Left lobe of liver (tissue), 2 donors: Measurements from ENCODE around the gene GPC3. TPM values are rescaled to one million over a fixed set of nuclear protein-coding genes. Genes with fewer than 3 reads are reported as not detected.
"Not testable (repeated sequence)": the region's sequence is repeated elsewhere in the genome, so short reads cannot be mapped to it uniquely, and the experiment has no call there.

Experiments used
- ATAC-seq: fragments of 200-7000 bp; cut with Tn5 transposase; one replicate; pipeline ENCODE4 v1.9.1; 2020; ENCODE audit warnings: mild to moderate bottlenecking, moderate library complexity
- DNase-seq: peaks from one replicate; pipeline ENCODE4 v3.0.0-alpha.2; 2020; ENCODE audit warnings: low spot score
- total RNA-seq: library from RNA; stranded (reverse); gene quantifications from one replicate; pipeline ENCODE4 v1.2.1, GENCODE V29; 2021
- donor health status: DM: no; HTN: no; CAD: no; lungs with moderate emphysema.
- donor health status: DM: no; HTN: yes; CAD: no.

Gene GPC3
- total RNA-seq, 1 donor from 2014 or later, result 1.1 TPM

DNA sequence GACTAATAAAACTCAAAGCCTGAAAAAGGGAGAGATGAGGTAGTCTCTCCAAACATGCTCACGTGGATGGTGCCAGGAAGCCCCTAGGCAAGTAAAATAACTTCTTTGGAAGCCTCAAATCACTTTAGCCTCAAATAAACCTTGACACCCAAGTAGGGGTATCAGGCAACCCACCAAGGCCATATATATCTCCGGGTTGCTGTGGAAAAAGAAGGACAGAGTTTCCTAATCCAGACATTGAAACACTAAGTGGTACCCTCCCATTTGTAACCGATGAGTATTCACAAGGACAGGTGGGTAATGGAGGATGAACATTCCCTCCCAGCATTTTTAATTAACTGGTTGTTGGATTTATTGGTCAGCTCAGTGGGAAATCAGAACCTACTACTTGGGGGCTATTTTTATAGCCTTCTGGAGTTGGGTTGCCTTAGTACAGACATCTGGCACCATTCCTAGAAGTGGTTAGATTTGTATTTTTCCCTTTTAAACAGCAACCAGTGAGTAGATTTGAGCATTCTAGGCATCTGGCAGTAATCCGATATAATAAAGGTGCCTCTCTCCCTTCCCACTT lies 87.7 kb downstream of the GPC3 start:
- ATAC-seq (no peak), DNase-seq (no peak)

DNA sequence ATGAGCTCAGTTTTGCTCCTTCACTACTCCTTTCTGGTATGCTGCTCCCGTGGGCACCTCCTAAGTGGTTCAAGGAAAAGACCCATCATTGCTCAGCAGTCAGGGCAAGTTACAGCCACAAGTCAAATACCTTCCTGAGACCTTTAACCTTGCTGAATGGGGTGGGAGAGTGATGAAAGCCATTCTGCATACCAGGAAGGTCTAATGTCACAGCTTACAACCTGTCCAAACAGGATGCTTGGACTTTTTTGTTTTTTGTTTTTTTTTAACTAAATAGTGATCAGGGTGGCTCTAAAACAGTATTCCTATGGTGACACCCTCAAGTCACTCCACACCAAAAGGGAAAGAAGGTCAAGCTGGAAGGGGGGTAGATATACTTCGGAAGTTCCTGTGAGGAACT lies 93.1 kb downstream of the GPC3 start:
- ATAC-seq (no peak), DNase-seq (no peak)

DNA sequence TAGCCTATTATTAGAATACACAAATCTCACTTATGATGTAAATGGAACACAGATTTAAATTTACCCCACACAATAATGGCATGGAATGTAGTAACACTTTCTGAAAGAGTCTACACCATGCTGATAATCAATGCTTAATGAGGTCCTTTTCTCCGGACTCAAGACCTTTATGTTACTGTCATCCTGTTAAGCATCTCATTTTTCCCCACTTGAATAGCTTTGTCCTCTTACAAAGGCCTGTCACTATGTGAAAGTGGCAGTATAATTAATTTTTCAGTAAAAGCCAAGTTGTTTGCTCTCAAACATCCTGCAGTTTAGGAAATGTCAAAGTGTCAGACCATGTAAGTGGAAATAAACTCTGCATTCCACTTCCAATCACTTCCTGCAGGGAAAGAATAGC lies 96.4 kb downstream of the GPC3 start:
- DNase-seq, result no peak
- ATAC-seq, result no peak

DNA sequence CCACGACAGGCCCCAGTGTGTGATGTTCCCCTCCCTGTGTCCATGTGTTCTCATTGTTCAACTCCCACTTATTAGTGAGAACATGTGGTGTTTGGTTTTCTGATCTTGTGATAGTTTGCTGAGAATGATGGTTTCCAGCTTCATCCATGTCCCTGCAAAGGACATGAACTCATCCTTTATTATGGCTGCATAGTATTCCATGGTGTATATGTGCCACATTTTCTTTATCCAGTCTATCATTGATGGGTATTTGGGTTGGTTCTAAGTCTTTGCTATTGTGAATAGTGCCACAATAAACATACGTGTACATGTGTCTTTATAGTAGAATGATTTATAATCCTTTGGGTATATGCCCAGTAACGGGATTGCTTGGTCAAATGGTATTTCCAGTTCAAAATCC lies 97.3 kb downstream of the GPC3 start:
- not testable (repeated sequence) for ATAC-seq, DNase-seq

DNA sequence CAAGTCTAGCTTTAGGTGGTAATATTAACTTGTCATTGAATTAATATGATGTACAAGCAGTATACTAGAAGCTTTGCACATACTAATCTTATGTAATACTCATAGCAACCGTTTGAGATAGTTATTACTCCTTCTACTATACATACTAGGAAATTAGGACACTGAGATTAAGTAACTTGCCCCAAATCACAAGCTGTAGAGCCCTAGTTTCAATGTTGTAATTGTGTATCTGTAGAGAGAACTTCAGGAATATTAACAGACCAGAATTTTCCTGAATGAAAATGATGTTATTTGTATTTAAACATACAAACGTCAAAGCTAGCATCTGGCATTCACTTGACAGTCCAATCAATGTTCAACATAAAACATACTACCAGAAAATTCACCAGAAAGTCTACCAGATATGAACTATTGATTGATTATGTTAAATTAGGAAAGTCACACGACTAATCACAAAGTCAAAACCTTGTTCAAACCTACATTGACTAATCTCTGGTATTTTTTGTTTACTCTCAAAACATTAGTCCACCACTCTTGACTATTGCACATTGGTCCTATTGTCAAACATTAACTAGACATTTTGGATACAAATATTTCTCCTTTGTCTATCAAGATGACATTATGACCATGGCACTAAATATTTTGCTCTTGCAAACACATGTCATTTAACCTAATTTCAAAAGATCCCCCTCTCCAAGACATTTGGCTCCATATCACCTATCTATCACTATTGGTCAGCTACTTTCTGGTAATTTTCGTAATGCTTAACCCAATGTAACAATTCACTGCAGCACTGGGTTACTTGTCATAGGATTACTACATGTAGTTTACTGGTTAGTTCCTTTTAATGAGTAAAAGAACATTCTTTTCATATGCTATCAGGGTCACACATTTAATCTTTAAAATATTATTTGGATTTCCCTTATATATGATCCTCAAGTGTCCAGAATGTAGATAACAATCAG lies 100.7 kb downstream of the GPC3 start:
- DNase-seq (no peak), ATAC-seq (peak; percentile 76)

DNA sequence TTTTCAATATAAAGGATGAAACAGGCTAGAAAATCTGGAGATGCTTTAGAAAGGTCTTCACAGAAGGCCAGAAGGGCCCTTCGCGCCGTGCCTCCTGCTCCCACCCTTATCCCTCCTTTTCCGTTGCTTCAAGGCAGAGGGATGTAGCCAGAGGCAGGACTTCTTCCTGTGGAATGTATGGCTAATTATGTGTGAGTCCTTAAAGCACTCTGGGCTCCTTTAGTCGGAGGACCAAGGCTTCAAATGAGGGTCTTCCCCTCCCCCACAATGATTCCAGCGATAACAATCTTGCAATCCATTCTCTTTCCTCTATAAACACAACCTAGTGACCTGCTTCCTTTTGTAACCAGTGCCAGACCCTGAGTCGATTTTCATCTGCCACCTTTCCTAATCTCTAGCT lies 103.5 kb downstream of the GPC3 start:
- no peak for DNase-seq
- ATAC-seq, result no peak

DNA sequence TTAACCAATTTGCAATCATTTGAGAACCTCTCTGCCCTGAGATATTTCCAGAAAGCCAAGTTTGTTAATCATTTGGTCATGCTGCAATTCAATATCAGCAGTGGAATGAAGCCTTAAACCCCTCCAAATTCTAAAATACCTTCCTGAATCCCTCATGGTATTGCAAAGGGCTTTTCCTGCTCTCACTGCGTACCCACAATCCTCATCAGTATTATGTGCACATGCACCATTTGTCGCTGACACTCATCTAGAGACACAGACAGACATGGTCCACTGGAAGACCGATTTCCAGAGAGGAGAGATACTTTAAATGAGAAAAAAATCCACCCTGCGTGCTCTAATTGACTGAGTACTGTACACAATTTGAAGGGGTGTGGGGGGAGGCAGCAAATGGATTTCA lies 104.4 kb downstream of the GPC3 start:
- DNase-seq (no peak), ATAC-seq (no peak)

DNA sequence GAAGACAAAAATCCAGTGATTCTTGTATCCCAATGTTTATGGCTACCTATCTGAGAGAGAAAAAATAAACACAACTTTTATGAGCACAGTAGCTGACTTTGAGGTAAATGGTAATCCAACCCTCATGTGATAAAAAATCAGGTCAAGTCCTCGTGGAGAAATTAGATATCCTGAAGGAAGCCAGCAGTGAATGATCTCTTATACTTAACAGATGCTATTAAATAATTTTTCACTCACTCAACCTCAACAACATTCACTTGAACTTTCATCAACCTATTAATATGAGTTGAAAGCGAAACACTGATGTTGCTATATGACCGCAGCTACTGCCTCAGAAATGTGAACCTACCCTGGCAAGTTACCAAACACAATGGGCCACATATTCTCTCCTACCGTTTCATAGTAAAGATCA lies 105.4 kb downstream of the GPC3 start:
- DNase-seq (no peak), ATAC-seq (no peak)

DNA sequence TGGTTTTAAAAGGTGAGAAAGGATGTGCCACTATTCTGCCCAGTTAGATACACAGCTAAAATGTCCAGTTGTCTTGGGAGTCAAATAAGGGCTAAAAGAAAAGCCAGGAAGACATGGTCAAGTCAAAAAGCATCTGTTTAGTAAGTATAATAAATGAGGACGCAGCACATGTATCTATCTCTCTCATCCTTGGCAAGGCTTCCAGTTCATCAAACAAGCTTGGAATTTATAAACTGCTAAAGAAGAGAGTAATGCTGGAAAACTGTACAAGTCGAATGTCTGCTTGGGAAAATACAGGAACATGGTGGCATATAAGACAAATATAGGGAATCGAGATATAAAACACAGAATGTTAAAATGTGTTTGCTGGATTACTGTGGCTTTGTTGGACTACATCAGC lies 106.7 kb downstream of the GPC3 start:
- ATAC-seq (no peak), DNase-seq (no peak)

DNA sequence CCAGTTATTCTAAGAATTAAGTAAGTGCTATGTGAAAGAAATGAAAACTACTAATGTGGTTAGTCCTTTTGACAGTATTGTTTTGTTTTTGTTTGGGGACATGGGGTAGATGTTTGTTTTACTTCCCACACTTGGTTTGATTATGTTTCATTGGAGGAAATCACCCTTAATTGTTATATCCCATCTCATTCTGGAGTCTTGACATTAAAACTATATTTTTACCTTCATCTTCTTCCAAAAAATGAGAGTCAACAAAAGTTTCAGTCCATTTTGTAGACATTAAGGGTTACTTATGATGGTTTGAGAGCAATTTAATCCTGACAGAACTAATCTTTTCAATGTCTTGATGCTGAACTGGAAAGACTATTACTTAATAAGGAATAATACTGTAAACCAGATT lies 108.7 kb downstream of the GPC3 start:
- no peak for DNase-seq

DNA sequence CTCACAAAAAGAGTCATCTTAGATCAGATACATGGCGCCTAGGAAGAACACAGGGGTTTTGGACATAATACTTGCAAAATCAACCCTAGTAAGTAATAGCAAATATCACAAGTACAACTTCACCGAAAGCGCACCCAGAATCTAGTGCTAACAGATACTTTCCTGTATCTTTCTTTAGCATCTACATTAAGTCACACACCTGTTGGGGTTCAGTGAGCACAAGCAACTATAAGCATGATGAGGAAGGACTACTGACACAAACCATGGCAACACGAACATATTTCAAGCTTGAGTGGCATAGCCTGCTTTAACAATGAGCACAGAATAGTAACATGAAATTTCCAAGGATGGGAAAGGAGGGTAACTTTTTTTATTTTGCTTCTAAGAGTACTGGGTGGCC lies 116.1 kb downstream of the GPC3 start:
- ATAC-seq (no peak), DNase-seq (no peak)

More for the DNA sequence above, 108.7 kb downstream of the GPC3 start:
- ATAC-seq, result no peak

DNA sequence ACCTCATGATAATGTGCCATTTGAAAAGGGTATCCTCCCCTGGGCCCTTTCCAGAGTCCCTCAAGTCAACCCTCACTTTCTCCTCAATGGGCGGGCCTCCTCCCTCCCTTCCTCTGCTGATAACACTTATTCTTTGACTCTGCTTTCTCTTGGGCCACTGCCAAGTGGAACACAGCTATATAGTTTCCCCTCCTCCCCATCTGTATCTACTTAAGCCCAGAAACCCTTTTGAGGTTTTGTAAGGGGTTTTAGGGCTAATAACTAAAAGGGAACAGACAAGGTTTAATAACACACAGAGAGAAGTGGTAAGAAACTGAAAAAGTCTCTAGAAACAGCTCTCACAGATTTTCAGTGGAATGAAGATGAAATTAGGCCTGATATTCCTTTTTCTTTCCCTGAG lies 116.7 kb downstream of the GPC3 start:
- no peak for DNase-seq

DNA sequence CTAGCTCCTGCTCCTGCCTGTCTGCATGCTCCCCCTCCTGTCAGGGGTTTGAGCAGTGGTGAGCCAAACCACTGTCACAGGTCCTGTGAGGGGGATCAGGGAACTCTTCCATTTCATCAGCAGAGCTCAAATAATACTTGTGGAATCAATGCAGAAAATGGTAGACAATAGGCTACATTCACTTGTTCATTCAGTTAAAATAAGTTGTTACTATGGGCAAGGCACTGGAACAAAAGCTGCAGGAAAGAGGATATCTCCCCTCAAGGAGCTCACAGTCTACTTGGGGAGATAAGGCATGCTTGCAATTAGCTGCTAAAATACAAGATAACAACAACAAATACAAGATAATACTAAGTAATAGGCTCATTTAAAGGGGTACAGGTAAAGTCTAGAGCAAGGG lies 117.1 kb downstream of the GPC3 start:
- ATAC-seq, result no peak

More for the DNA sequence above, 116.7 kb downstream of the GPC3 start:
- ATAC-seq, result no peak

DNA sequence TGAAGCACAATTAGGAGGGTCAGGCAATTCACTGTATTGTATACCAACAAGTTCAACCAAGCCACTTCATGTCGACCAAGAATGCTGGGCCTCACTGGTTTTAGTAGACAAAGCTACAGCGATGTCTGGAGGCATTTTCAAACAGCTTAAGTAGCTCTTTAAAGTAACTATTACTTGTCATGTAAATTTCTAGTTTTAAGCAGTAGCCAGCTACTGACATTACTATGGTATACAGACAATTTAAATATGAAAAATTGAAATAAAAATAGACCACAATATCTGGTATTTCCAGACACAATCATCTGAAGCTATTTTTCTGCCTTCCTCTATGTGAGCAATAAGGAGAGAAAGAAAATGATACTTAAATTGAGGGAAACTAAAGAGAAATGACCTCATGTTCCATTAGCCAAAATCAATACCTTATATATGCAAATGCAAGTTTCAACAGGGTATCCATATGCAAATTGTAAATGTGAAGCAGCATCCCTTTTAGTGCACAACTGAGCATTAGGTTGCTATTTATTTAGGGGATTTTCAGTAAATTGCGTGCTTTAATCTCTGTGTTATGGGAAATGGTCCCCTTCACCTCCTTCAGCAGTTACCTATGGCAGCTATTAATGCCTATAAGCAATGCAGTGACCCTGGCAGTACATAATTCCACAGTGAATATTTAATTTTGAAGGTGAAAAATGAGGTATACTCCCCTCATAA lies 119.5 kb downstream of the GPC3 start:
- ATAC-seq (no peak), DNase-seq (no peak)

More for the DNA sequence above, 117.1 kb downstream of the GPC3 start:
- DNase-seq, result no peak

DNA sequence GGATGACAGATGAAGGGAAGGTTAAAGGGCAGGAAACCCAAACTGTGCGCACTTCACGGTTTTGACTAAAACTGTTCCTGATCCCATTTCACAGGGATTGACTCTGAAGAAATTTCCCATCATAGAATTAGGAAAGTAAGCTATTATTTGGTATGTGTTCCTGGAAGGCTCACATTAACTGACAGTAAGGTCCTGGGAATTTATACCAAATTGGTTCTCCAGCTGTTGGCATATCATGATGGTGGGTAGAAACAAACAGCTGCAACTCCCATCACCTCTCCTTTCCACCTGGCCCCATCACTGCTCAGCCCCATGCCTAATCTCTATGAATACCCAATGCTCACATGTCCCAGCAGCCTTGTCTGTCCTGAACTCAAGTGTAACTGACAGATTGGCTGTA lies 121.2 kb downstream of the GPC3 start:
- no peak for DNase-seq

DNA sequence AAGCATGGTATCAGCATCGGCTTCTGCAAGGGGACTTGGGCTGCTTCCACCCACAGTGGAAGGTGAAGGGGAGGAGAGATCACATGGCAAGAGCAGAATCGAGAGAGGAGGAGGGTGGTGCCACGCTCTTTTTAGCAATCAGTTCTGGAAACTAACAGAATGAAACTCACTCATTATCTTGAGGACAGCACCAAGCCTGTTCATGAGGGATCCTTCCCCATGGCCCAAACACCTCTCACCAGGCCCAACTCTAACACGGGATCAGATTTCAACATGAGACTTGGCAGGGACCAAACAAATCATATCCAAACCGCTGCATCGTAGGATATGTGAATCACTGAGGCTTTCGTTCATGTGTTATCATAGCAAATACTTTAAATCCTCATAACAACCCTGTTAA lies 125.5 kb downstream of the GPC3 start:
- ATAC-seq (no peak), DNase-seq (no peak)

More for the DNA sequence above, 121.2 kb downstream of the GPC3 start:
- ATAC-seq, result no peak

DNA sequence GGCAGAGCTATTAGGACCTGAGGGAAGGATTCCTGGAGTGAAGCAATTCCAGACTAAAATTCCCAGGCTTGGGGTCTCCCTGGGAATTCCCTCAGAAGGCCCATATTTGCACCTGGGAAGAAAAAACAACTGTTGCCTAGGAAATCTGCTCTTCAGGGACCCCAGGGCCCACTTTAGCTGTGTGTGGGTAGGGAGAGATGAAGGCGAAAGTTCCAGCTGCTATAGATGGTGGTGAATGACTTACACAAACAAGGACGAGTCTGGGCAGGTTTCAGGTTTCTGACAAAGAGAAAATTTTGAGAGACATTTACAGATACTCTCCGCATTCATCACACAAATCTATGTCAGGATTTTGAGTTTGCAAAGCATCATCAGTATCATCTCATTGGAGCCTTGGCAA lies 126.1 kb downstream of the GPC3 start:
- ATAC-seq (no peak), DNase-seq (no peak)

DNA sequence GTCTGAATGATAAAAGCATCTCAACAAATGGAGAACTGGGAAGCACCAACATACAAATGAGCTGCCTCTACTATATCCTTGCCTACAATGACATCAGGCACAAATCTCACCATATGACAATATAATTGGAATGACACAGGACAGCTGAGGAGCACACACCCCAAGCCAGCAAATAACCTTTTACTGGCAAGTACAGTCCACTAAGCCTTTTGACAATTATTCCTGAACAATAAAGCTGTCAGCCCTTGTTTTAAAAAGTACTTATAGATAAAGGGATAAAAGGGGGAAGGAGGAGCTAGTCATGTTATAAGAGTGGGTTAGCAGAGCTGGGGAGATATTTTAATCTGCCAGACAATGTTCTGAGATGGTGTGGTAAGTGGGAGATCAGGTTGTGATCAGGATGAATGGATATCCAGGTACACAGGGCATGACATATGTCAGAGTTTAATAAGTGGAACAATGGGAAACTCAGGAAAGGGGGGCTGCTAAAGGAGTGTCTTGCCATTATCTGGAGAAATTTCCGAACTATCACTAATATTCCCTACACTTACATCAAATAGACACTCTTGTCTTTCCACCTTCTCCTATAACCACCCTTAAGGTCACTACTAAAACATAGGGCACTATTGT lies 127.6 kb downstream of the GPC3 start:
- no peak for ATAC-seq
- DNase-seq, result no peak

DNA sequence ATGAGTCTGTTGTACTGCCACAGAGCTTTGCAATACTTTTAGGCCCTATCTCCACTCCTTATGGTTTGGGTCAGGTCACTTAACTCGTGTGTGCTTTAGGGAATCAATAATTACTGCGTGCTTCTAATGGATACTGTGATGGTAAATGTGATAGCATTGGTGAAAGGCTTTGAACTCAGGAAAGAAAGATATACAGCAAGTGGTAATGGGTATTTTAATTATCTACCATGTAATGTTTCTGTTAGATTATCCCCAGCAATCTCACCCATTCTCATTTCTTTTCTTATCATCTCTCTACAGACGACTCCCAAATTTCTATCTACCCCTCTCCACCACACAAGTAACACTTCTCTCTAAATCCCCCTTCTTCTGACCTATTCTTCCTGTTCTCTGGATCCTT lies 128.6 kb downstream of the GPC3 start:
- no peak for ATAC-seq
- no peak for DNase-seq

DNA sequence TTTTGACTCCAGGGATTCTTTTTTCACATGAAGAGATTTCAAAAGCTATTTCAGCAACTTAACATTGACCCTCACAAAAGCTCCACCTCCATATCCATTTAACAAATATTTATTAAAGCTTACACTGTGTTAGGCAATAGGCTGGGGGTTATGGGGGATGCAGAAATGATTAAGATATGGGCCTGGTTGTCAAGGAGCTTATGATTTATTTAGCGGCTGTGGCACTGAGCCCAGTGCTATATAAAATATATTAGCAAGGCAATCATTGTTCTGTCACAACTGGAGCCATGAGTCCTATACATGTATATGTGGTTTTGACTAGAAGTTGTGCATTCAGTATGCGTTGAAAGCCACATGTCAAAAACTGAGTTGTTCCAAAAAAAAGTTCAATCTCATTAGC lies 131.1 kb downstream of the GPC3 start:
- no peak for DNase-seq
- ATAC-seq, result no peak

DNA sequence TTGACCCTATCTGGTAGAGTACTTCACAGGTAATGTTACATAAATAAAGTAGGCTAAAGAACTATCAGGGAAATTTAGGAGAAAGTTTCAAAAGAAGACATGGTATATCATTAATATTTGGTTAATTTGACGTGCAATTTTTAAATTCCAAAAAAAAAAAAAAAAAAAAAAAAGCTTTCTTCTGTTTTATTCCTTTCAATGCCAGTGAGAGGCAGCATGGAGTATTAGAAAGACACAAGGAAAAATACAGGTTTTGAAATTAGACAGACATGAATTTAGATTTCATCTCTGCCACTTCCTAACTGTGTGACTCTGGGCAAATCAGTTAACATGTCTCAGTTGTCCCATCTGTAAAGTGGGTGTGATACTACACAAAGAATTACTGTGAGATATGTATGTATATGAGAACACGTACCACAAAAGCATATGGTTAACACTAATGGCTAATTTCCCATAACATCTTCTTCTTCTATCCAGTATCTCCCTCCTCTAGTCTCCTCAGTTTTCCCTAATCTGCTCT lies 132.5 kb downstream of the GPC3 start:
- DNase-seq (no peak), ATAC-seq (no peak)
